Ovary (tissue), 9 donors: Measurements from ENCODE around the gene ZDBF2. TPM values are rescaled to one million over a fixed set of nuclear protein-coding genes. Genes with fewer than 3 reads are reported as not detected.
"Not testable (repeated sequence)": the region's sequence is repeated elsewhere in the genome, so short reads cannot be mapped to it uniquely, and the experiment has no call there.

Experiments used
- DNase-seq, 5 donors: peaks; one replicate each; pipeline ENCODE4 v3.0.0-alpha.2; 2019 to 2020
- H3K27ac ChIP-seq, 2 donors: fragments of 200-600 bp; one replicate each; pipeline versions ENCODE4 v1.5.1 to v1.8.0; 2019 to 2022
- H3K27me3 ChIP-seq: fragments of 200-600 bp; one replicate; pipeline ENCODE4 v1.8.0; 2022
- H3K36me3 ChIP-seq: fragments of 200-600 bp; sonication (generic); one replicate; pipeline ENCODE4 v1.5.1; 2019
- H3K4me1 ChIP-seq: one replicate; pipeline ENCODE4 v1.8.1; 2013; ENCODE audit warnings: mild to moderate bottlenecking, moderate library complexity; ENCODE audit not compliant: insufficient read depth
- H3K4me3 ChIP-seq: fragments of 200-600 bp; sonication (generic); one replicate; pipeline ENCODE4 v1.5.1; 2017
- H3K9me3 ChIP-seq, 2 donors: fragments of 200-600 bp in 1 of 2; sonication (generic) in 1 of 2; one replicate each; pipeline versions ENCODE4 v1.5.1 to v1.8.1; 2013 to 2019; ENCODE audit warnings: mild to moderate bottlenecking in 1 of 2, moderate library complexity in 1 of 2
- EP300 ChIP-seq: sonication (generic); formaldehyde crosslinking; IDR thresholded peaks from one replicate; pipeline ENCODE4 v1.6.1; 2017; ENCODE audit warnings: antibody characterized with exemption
- POLR2A ChIP-seq: fragments of 450-650 bp; IDR thresholded peaks from one replicate; pipeline ENCODE4 v1.6.1; 2017; ENCODE audit warnings: antibody characterized with exemption, mild to moderate bottlenecking, moderate library complexity
- WGBS, 3 donors: extraction: QIAGEN DNeasy Blood & Tissue Kit in 1 of 3; methylation state at CpG; one replicate each; pipeline versions ENCODE4 v1.1.5 to v1.1.7; 2013 to 2017; 5-methylcytosine and 5-hydroxymethylcytosine counted together
- intact Hi-C, 4 donors: fragments of 100-400 bp; cut with DNase I; formaldehyde crosslinking; loops; one replicate each; pipeline versions ENCODE4 v1.11.0 to v1.15.1; 2022 to 2023
- polyA plus RNA-seq, 2 donors: library from polyadenylated mRNA; stranded (reverse); fragments of 200-250 nt in 1 of 2; fragments of 350-450 nt in 1 of 2; fragmentation: Illumina TruSeq in 1 of 2; extraction: RNeasy Lipid Tissue Mini Kit (QIAGEN cat#74804) in 1 of 2; gene quantifications; one replicate each; pipeline ENCODE4 v1.2.3, GENCODE V29; 2013 to 2014
- total RNA-seq, 7 donors: library from RNA; depleted of rRNA in 2 of 7; stranded (reverse); fragments of >200 nt in 2 of 7; fragmentation: NEBNext Ultra II Directional in 3 of 7; extraction: Animal tissue kit (Norgen Biotek cat#: 25700) in 3 of 7; gene quantifications; one replicate each; pipeline versions ENCODE4 v1.1.0 to v1.2.4, GENCODE V29; 2016 to 2023
- TF ChIP-seq, protein P1 (sequence below), 3 donors: fragments of 450-650 bp in 2 of 3; fragments of 200-600 bp in 1 of 3; IDR thresholded peaks; one replicate each; pipeline versions ENCODE4 v1.5.1 to v1.8.0; 2016 to 2022; ENCODE audit warnings: antibody characterized with exemption in 3 of 3, mild to moderate bottlenecking in 1 of 3
- donor health status: DM: no; HTN: no; CAD: no; lungs with moderate emphysema.
- donor health status: DM: no; HTN: no; CAD: no.
- donor health status: Bipolar disorder and iron deficiency.
- donor health status: DM: yes; HTN: yes; CAD: no.
- donor health status: DM: no; HTN: no; CAD: no.
- donor health status: DM: yes; HTN: yes; CAD: no.

Gene ZDBF2
- total and polyA plus RNA-seq, 9 donors, result 4.1 to 36.4 (median 26.2) TPM

DNA sequence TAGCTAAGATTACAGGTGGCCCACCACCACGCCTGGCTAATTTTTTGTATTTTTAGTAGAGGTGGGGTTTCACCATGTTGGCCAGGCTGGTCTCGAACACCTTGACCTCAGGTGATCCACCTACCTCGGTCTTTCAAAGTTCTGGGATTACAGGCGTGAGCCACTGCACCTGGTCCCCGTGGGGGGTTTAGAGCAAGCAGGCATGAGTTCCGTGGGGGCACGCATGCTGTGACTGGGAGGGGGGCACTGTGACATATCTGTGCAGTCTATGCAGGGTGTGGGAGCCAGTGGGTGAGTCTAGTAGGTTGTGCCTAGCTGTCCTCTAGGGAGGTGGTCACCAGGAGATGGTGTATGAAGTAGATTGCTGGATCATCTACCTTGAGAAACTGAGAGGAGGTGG, 16.6 kb upstream of the ZDBF2 start:
- H3K4me3 ChIP-seq, result no peak overlapping the region
- intact Hi-C loops, result no loop called here
- TF ChIP-seq, protein P1, sequence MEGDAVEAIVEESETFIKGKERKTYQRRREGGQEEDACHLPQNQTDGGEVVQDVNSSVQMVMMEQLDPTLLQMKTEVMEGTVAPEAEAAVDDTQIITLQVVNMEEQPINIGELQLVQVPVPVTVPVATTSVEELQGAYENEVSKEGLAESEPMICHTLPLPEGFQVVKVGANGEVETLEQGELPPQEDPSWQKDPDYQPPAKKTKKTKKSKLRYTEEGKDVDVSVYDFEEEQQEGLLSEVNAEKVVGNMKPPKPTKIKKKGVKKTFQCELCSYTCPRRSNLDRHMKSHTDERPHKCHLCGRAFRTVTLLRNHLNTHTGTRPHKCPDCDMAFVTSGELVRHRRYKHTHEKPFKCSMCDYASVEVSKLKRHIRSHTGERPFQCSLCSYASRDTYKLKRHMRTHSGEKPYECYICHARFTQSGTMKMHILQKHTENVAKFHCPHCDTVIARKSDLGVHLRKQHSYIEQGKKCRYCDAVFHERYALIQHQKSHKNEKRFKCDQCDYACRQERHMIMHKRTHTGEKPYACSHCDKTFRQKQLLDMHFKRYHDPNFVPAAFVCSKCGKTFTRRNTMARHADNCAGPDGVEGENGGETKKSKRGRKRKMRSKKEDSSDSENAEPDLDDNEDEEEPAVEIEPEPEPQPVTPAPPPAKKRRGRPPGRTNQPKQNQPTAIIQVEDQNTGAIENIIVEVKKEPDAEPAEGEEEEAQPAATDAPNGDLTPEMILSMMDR (IDR thresholded peaks at IDR 0.05), result no peak
- TF ChIP-seq EP300 (no peak), POLR2A (no peak)
- peaks cover 1% of the 10 kb centered on the region for H3K4me1 ChIP-seq
- WGBS, 3 donors, result 53 to 68% (median 60%) methylated on average over 7 of the region's 7 CpGs
- H3K9me3 ChIP-seq, result no peaks in the 10 kb centered on the region
- no peak for DNase-seq
- H3K27ac ChIP-seq, result no peak overlapping the region
- no peaks in the 10 kb centered on the region for H3K27me3 ChIP-seq
- H3K36me3 ChIP-seq, result no peaks in the 10 kb centered on the region

GRCh38 chr2:206258615-206259014, 15.8 kb upstream of the ZDBF2 start:
- intact Hi-C loops, H3K27ac ChIP-seq, H3K4me1 ChIP-seq, H3K9me3 ChIP-seq, H3K36me3 ChIP-seq, H3K27me3 ChIP-seq, H3K4me3 ChIP-seq, DNase-seq: not testable (repeated sequence)
- WGBS, 3 donors, result 48 to 62% (median 56%) methylated on average over 8 of the region's 8 CpGs

- WGBS, 3 donors, result 9 to 17% (median 11%) methylated on average over 10 of the region's 10 CpGs
- DNase-seq, result no peak
- H3K4me1 ChIP-seq, result peaks cover 1% of the 10 kb centered on the region
- no peaks in the 10 kb centered on the region for H3K9me3 ChIP-seq
- intact Hi-C loops, result no loop called here
- H3K27ac ChIP-seq, result no peak overlapping the region
- TF ChIP-seq, protein P1 (IDR thresholded peaks at IDR 0.05), result no peak
- TF ChIP-seq EP300 (no peak), POLR2A (no peak)
- H3K27me3 ChIP-seq, result no peaks in the 10 kb centered on the region
- no peaks in the 10 kb centered on the region for H3K36me3 ChIP-seq
- H3K4me3 ChIP-seq, result no peak overlapping the region
These were observed 14.9 kb upstream of the ZDBF2 start for GRCh38 chr2:206259376-206260187.

- Histone ChIP-seq H3K4me3 (no peak overlapping the region), H3K27ac (no peak overlapping the region), H3K27me3 (no peaks in the 10 kb centered on the region), H3K4me1 (peaks cover 1% of the 10 kb centered on the region), H3K9me3 (no peaks in the 10 kb centered on the region), H3K36me3 (no peaks in the 10 kb centered on the region)
- intact Hi-C loops, result no loop called here
- no peak for DNase-seq
- 23 to 24% (median 23%) methylated on average over 7 of the region's 7 CpGs for WGBS, 3 donors
- TF ChIP-seq, protein P1 (IDR thresholded peaks at IDR 0.05), result no peak
- TF ChIP-seq EP300 (no peak), POLR2A (no peak)
These were observed 14.1 kb upstream of the ZDBF2 start for GRCh38 chr2:206260188-206261012.
